ENCODE data around the gene PFKFB3.

DNA sequence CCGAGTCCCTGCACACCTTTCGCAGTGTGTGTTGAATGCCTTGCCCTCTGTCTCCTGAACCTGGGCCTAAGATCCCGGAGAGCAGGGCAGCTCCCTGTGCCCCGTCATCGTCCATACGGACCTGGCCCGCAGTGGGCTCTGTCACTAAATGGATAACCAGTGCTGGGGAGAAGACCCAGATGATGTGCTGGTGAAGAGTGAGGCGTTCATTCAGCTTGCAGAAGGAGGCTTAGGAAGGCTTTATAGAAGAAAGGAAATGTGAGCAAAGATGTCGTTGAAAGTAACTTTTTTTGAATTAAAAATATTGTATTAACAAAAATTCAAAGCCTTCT, 34.4 kb downstream of the PFKFB3 start:
- TF ChIP-seq, protein P1, sequence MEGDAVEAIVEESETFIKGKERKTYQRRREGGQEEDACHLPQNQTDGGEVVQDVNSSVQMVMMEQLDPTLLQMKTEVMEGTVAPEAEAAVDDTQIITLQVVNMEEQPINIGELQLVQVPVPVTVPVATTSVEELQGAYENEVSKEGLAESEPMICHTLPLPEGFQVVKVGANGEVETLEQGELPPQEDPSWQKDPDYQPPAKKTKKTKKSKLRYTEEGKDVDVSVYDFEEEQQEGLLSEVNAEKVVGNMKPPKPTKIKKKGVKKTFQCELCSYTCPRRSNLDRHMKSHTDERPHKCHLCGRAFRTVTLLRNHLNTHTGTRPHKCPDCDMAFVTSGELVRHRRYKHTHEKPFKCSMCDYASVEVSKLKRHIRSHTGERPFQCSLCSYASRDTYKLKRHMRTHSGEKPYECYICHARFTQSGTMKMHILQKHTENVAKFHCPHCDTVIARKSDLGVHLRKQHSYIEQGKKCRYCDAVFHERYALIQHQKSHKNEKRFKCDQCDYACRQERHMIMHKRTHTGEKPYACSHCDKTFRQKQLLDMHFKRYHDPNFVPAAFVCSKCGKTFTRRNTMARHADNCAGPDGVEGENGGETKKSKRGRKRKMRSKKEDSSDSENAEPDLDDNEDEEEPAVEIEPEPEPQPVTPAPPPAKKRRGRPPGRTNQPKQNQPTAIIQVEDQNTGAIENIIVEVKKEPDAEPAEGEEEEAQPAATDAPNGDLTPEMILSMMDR (IDR thresholded peaks at IDR 0.05) = no peak
- TF ChIP-seq EP300 (IDR thresholded peaks at IDR 0.05) (no peak), POLR2A (IDR thresholded peaks at IDR 0.05) (no peak)
